NCI-H1417 (cell line): Measurements from ENCODE around the gene CALD1.

Source experiments
- DNase-seq, 3 experiments: peaks; one replicate each; lab custom pipeline; 2025; lab: John Stamatoyannopoulos, UW

Gene CALD1

GRCh38 chr7:135001390-135002165 is 222.1 kb downstream of the CALD1 start:
- no peak for DNase-seq

- no peak for DNase-seq
Observed at GRCh38 chr7:135012229-135012628, 232.8 kb downstream of the CALD1 start.
